ENCODE data around the gene MAP4K2. TPM values are rescaled to one million over a fixed set of nuclear protein-coding genes. Genes with fewer than 3 reads are reported as not detected.

Gene MAP4K2
- total RNA-seq, 2 experiments from 2014 or later = 95.6 to 98.0 TPM

GRCh38 chr11:64792482-64792881 lies 10.5 kb downstream of the MAP4K2 start:
- no peak for DNase-seq
- Mint-ChIP-seq H3K36me3 (ENCODE audit: low read depth) (peaks cover 46% of the 10 kb centered on the region), H3K9me3 (no peaks in the 10 kb centered on the region), H3K27me3 (no peaks in the 10 kb centered on the region), H3K27ac (no peak overlapping the region), H3K4me1 (peaks cover 29% of the 10 kb centered on the region), H3K4me3 (no peak overlapping the region)
- ChIA-PET CTCF (no interaction called here), POLR2A (no interaction called here)

- no peaks in the 10 kb centered on the region for H3K27me3 Mint-ChIP-seq
- no peak overlapping the region for H3K27ac Mint-ChIP-seq
- peaks cover 29% of the 10 kb centered on the region for H3K4me1 Mint-ChIP-seq
- peaks cover 47% of the 10 kb centered on the region for H3K36me3 Mint-ChIP-seq (ENCODE audit: low read depth)
- H3K9me3 Mint-ChIP-seq = no peaks in the 10 kb centered on the region
- no peak overlapping the region for H3K4me3 Mint-ChIP-seq
- POLR2A ChIA-PET = no interaction called here
- CTCF ChIA-PET = no interaction called here
- DNase-seq = no peak
Measured at GRCh38 chr11:64791781-64792291, 11.2 kb downstream of the MAP4K2 start.

- Mint-ChIP-seq H3K9me3 (no peaks in the 10 kb centered on the region), H3K4me3 (no peak overlapping the region), H3K4me1 (peaks cover 18% of the 10 kb centered on the region), H3K27me3 (no peaks in the 10 kb centered on the region), H3K36me3 (ENCODE audit: low read depth) (peaks cover 37% of the 10 kb centered on the region), H3K27ac (no peak overlapping the region)
- CTCF ChIA-PET = no interaction called here
- DNase-seq = no peak
- POLR2A ChIA-PET = no interaction called here
Measured at GRCh38 chr11:64790205-64791095, 12.6 kb downstream of the MAP4K2 start.

- Mint-ChIP-seq H3K9me3 (no peaks in the 10 kb centered on the region), H3K27ac (no peak overlapping the region), H3K27me3 (no peaks in the 10 kb centered on the region), H3K4me3 (no peak overlapping the region), H3K36me3 (ENCODE audit: low read depth) (peaks cover 31% of the 10 kb centered on the region), H3K4me1 (peaks cover 13% of the 10 kb centered on the region)
- ChIA-PET CTCF (no interaction called here), POLR2A (no interaction called here)
- DNase-seq = no peak
Measured at GRCh38 chr11:64789331-64790204, 13.4 kb downstream of the MAP4K2 start.

DNA sequence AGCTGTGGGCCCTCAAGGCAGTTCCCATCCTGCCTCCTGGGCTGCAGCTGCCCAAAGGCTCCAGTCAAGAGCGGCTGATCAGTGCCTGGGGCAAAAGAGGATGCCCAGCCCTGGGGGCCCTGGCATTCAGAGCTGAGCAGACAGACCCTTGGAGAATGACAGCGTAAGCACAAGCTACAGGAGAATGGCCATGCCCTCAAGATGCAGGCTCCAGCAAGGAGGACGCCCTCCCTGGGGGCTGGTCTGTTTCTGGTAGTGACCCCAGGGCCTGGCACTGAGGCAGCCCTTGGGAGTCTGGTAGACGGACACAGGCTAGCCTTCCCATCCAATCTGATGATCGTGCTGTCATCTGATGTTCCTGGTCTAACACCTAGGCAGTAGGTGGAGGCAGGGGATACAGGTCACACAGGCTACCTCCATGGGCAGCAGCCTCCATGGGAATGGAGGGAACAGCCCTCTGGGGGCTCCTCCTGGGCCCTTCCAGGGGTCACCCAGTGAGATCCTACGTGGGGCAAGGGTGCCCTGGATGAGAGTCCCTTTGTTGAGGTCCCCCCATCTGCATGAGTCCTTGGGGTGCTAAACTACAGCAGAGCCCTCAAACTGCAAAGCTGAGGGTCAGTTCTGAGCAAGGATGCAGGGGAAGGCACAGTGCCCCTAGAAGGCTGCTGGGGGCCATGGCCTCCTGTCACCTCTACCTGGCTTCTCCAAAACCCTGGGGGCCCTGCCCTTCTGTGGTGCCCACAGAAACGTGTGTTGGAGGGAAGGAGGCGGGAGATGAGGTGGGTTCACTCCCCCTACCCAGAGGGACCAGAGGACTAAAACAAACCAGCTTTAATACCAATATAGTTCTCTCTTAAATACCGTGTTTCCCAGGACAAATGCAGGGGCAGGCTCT lies 14.4 kb downstream of the MAP4K2 start:
- H3K36me3 Mint-ChIP-seq (ENCODE audit: low read depth) = peaks cover 24% of the 10 kb centered on the region
- ChIA-PET CTCF (interaction anchor here (0.8 to 2.1 kb wide), 2 partner anchors 10 to 44 kb away, joined by 3 to 6 read pairs; partner anchors contain the start of gene SF1), POLR2A (interaction anchor here (1.0 to 1.1 kb wide), 2 partner anchors 11 to 43 kb away, joined by 3 to 4 read pairs; no protein-coding TSS in a partner anchor)
- DNase-seq = no peak
- no peak overlapping the region for H3K27ac Mint-ChIP-seq
- peaks cover 6% of the 10 kb centered on the region for H3K4me1 Mint-ChIP-seq
- no peaks in the 10 kb centered on the region for H3K9me3 Mint-ChIP-seq
- H3K27me3 Mint-ChIP-seq = no peaks in the 10 kb centered on the region
- H3K4me3 Mint-ChIP-seq = no peak overlapping the region

DNA sequence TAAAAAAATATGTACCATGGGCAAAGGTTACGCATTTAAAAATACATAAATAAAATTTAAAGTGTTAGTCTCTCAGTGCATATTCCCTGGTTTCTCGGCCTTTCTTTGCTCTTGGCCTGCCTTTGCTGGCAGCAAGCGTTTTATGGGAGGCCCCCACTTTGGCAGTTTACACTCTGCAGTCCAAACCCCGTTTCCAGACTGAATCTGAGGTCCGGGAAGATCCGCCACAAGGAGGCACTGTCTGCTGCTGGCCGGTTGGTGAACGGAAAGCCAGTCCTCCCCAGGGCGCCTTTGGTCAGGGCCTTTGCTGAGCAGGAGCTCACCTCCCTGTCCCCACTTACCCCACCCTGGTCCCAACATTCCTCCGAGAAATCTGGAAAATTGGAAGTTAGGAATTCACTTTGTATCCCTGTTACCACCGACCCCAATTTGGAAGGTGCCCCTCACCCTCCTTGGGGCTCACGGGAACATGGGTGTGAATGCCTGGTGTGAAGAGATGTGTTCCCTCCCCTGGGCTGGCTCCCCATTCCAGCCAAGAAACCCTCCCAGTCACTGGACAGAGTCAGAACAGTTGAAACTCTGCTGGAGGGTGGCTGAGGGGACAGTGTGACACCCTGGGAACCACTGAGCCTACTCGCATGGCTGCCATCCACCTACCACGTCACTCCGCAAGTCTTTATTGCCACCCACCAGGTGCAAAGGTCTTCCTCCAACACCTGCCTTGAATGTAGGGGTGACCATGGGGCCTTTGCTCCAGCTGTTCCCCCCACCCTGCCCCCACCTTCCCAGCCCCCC lies 15.3 kb downstream of the MAP4K2 start:
- Mint-ChIP-seq H3K4me3 (no peak overlapping the region), H3K4me1 (peaks cover 4% of the 10 kb centered on the region), H3K27ac (peak overlapping the region; percentile 35), H3K9me3 (no peaks in the 10 kb centered on the region), H3K36me3 (ENCODE audit: low read depth) (peaks cover 21% of the 10 kb centered on the region), H3K27me3 (no peaks in the 10 kb centered on the region)
- peak; percentile 63 for DNase-seq
- ChIA-PET POLR2A (interaction anchor here (1.0 to 1.1 kb wide), 2 partner anchors 11 to 43 kb away, joined by 3 to 4 read pairs; no protein-coding TSS in a partner anchor), CTCF (interaction anchor here (0.8 to 2.8 kb wide), 3 partner anchors 9 to 43 kb away, joined by 3 to 12 read pairs (median 6); partner anchors contain the start of gene SF1)

GRCh38 chr11:64786308-64786707 lies 16.7 kb downstream of the MAP4K2 start:
- Mint-ChIP-seq H3K4me3 (no peak overlapping the region), H3K36me3 (ENCODE audit: low read depth) (peaks cover 21% of the 10 kb centered on the region), H3K27ac (no peak overlapping the region), H3K27me3 (no peaks in the 10 kb centered on the region), H3K9me3 (no peaks in the 10 kb centered on the region), H3K4me1 (peaks cover 4% of the 10 kb centered on the region)
- CTCF ChIA-PET = interaction anchor here (0.7 to 2.8 kb wide), 7 partner anchors 8 to 485 kb away, joined by 3 to 12 read pairs (median 5); partner anchors contain the start of genes MEN1 and SF1
- POLR2A ChIA-PET = interaction anchor here (0.9 to 1.6 kb wide), 5 partner anchors 9 to 44 kb away, joined by 3 to 5 read pairs (median 3); partner anchors contain the start of gene RASGRP2
- no peak for DNase-seq

DNA sequence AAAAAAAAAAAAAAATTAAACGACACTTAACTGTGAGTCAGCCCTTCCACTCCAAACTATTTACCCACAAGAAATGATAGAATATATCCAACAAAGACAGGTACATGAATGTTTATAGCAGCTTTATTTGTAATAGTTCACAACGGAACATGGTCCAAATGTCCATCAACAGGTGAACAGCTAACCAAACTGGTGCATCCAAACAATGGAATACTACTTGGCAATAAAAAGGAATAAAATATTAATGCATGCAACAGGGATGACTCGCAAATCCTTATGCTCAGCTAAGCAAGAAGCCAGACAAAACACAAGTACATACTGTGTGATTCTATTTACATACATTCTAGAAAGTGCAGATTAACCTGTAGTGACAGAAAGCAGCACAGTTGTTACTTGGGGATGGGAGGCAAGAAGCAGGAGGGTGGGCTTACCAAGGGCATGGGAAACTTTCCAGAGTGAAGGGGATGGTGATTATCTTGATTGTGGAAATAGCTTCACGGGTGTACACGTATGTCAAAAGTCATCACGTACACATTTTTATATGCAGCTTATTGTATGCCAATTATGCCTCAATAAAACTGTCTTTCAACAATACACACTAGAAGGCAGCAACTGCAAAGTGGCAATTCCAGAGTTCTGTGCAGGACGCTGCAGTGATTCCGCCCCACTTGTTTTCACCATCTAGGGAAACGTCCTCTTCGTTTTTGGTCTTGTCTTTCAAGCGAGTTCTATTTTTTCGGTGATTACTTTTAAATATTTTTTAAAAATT lies 18.0 kb downstream of the MAP4K2 start:
- H3K36me3 Mint-ChIP-seq (ENCODE audit: low read depth) = peaks cover 14% of the 10 kb centered on the region
- ChIA-PET POLR2A (interaction anchor here (0.8 to 1.9 kb wide), 6 partner anchors 10 to 41 kb away, joined by 3 to 10 read pairs (median 4); partner anchors contain the start of genes MAP4K2 and RASGRP2), CTCF (interaction anchor here (0.8 to 2.8 kb wide), 8 partner anchors 9 to 103 kb away, joined by 3 to 12 read pairs (median 4); partner anchors contain the start of genes CDC42BPG, MAP4K2 and RASGRP2)
- H3K4me3 Mint-ChIP-seq = no peak overlapping the region
- no peak for DNase-seq
- H3K27ac Mint-ChIP-seq = no peak overlapping the region
- no peaks in the 10 kb centered on the region for H3K9me3 Mint-ChIP-seq
- no peaks in the 10 kb centered on the region for H3K27me3 Mint-ChIP-seq
- peaks cover 14% of the 10 kb centered on the region for H3K4me1 Mint-ChIP-seq

DNA sequence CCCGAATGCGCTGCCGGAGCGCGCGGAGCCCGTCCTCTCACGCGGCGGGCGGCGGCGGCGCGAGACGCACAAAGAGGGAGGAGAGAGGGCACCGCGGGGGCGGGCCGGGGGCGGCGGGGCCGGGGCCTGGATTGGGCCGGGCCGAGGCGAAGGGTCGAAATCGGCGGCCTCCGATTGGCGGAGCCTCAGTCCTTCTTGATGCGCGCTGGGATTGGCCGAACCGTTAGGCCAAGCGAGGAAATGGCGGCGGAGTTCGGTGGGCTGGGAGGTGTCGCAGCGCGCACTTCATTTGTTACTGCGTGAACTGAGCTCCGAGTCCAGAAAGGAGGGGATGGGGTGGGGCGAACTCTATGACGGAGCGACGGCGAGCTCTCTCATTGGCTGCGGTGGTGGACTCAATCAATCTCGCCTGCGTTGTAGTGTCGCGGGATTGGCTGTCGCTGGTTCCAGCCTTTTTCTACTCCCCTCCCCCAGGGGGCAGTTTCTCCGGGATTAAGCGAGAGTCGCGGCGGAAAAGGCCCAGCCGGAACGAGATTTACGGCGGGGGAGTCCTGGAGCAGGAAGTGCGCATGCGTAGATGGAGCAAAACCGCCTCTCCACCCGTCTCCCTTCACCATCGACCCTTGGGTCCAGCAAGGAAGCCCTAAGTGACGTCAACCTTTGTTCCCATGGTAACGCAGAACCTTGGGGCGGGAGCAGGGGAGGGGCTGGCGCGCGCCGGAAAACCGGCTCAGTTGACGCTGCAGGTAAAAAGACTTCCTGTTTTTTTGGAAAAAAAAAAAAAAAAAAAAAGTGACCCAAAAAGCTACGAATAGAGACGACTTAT lies 24.3 kb downstream of the MAP4K2 start, which contains the start of gene SF1:
TSS of gene SF1 (minus strand) at position 70 of the 826 bp plus-strand sequence. CDS start 150 bp downstream, outside the sequence.
- DNase-seq = peak; percentile 100
- Mint-ChIP-seq H3K27ac (peak within 1 kb of the TSS; percentile 100), H3K36me3 (ENCODE audit: low read depth) (peaks cover 42% of the 10 kb centered on the region), H3K27me3 (no peaks in the 10 kb centered on the region), H3K4me1 (peaks cover 57% of the 10 kb centered on the region), H3K9me3 (no peaks in the 10 kb centered on the region), H3K4me3 (peak within 1 kb of the TSS; percentile 86)
- ChIA-PET POLR2A (interaction anchor here (0.6 to 10.9 kb wide), 31 partner anchors 8 to 1938 kb away, joined by 3 to 197 read pairs (median 5); partner anchors contain the start of genes ARL2, ESRRA, FAU and MALAT1), CTCF (interaction anchor here (0.5 to 6.2 kb wide), 17 partner anchors 9 to 538 kb away, joined by 3 to 27 read pairs (median 4); partner anchors contain the start of genes CDC42BPG, FKBP2, RASGRP2 and TM7SF2)

DNA sequence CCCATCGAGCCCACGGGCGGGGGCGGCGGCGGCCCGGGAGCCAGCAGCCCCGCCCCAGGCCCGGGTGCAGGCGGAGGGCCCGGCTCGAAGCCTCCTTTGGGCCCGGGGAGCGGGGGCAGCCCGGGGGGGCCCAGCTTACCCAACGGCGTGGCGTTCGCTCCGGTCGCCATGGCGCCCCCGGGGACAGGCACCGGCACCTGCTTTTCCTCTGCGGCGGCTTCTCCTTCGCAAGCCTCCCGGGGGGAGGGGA lies 24.9 kb downstream of the MAP4K2 start:
- Mint-ChIP-seq H3K36me3 (ENCODE audit: low read depth) (peaks cover 47% of the 10 kb centered on the region), H3K9me3 (no peaks in the 10 kb centered on the region), H3K27ac (peak overlapping the region; percentile 100), H3K27me3 (no peaks in the 10 kb centered on the region), H3K4me3 (peak overlapping the region; percentile 86), H3K4me1 (peaks cover 63% of the 10 kb centered on the region)
- POLR2A ChIA-PET = interaction anchor here (0.8 to 10.9 kb wide), 22 partner anchors 10 to 721 kb away, joined by 3 to 197 read pairs (median 6); partner anchors contain the start of genes ARL2, ESRRA, FAU and MALAT1
- no peak for DNase-seq
- CTCF ChIA-PET = interaction anchor here (0.6 to 6.2 kb wide), 16 partner anchors 9 to 537 kb away, joined by 3 to 27 read pairs (median 4); partner anchors contain the start of genes CDC42BPG, FKBP2, RASGRP2 and TM7SF2
